Calu3 (cell line): Measurements from ENCODE around the gene RNF213. TPM values are rescaled to one million over a fixed set of nuclear protein-coding genes. Genes with fewer than 3 reads are reported as not detected.

Experiments
- BruUV-seq: library from RNA; stranded (reverse); fragments of 400-500 nt; replicated peaks from 2 replicates; lab custom pipeline; 2021; lab: Mats Ljungman, UMichigan
- CTCF ChIA-PET: fragments of 300-600 bp; sonication (Branson Sonifier 250); formaldehyde crosslinking; loops from one replicate; lab custom pipeline; 2022; ENCODE audit warnings: antibody characterized with exemption; lab: Charles Lee
- DNase-seq: peaks from one replicate; pipeline ENCODE4 v3.0.0; 2022
- H3K27ac Mint-ChIP-seq: one replicate; pipeline ENCODE4 v1.8.0; 2022; ENCODE audit warnings: mixed read lengths; ENCODE audit not compliant: unreplicated experiment
- H3K27me3 Mint-ChIP-seq: one replicate; pipeline ENCODE4 v1.8.0; 2022; ENCODE audit warnings: mixed read lengths; ENCODE audit not compliant: unreplicated experiment
- H3K36me3 Mint-ChIP-seq: one replicate; pipeline ENCODE4 v1.8.0; 2022; ENCODE audit warnings: mild to moderate bottlenecking, moderate library complexity, mixed read lengths; ENCODE audit not compliant: insufficient read depth, unreplicated experiment
- H3K4me1 Mint-ChIP-seq: one replicate; pipeline ENCODE4 v1.8.0; 2022; ENCODE audit warnings: mild to moderate bottlenecking, low read depth, mixed read lengths; ENCODE audit not compliant: unreplicated experiment
- H3K4me3 Mint-ChIP-seq: one replicate; pipeline ENCODE4 v1.8.0; 2022; ENCODE audit warnings: mild to moderate bottlenecking, low read depth, moderate library complexity, mixed read lengths; ENCODE audit not compliant: unreplicated experiment
- H3K9me3 Mint-ChIP-seq: one replicate; pipeline ENCODE4 v1.8.0; 2022; ENCODE audit warnings: low read depth, mixed read lengths; ENCODE audit not compliant: unreplicated experiment
- CTCF ChIP-seq: fragments of 200-600 bp; IDR thresholded peaks from one replicate; pipeline ENCODE4 v1.8.0; 2022; ENCODE audit warnings: antibody characterized with exemption; ENCODE audit not compliant: unreplicated experiment
- intact Hi-C: fragments of 100-400 bp; cut with micrococcal nuclease; formaldehyde crosslinking; loops from one replicate; pipeline ENCODE4 v1.10.0; 2022; ENCODE audit not compliant: unreplicated experiment
- total RNA-seq: library from RNA; stranded (reverse); gene quantifications from 2 replicates; pipeline ENCODE4 v1.2.3, GENCODE V29; 2022

The RNF213 gene
- total RNA-seq, 1 experiment from 2014 or later = 221 TPM

- Mint-ChIP-seq H3K4me1 (no peaks in the 10 kb centered on the region), H3K27me3 (no peaks in the 10 kb centered on the region), H3K36me3 (peaks cover 69% of the 10 kb centered on the region), H3K9me3 (no peaks in the 10 kb centered on the region), H3K4me3 (no peak overlapping the region), H3K27ac (no peak overlapping the region)
- DNase-seq = no peak
- TF ChIP-seq CTCF = no peak
- no TSS peak for BruUV-seq
- intact Hi-C loops = no loop called here
- CTCF ChIA-PET = no interaction called here
These were observed 57.5 kb downstream of the RNF213 start for GRCh38 chr17:80318166-80318565.

GRCh38 chr17:80319262-80319998 is 58.8 kb downstream of the RNF213 start:
- Mint-ChIP-seq H3K27me3 (no peaks in the 10 kb centered on the region), H3K4me1 (no peaks in the 10 kb centered on the region), H3K27ac (no peak overlapping the region), H3K9me3 (no peaks in the 10 kb centered on the region), H3K36me3 (peaks cover 78% of the 10 kb centered on the region), H3K4me3 (no peak overlapping the region)
- TF ChIP-seq CTCF = no peak
- CTCF ChIA-PET = interaction anchor here (1.0 kb wide), 1 partner anchor 13 kb away, joined by 3 read pairs; no protein-coding TSS in a partner anchor
- intact Hi-C loops = no loop called here
- DNase-seq = no peak
- BruUV-seq = TSS peak; percentile 14

DNA sequence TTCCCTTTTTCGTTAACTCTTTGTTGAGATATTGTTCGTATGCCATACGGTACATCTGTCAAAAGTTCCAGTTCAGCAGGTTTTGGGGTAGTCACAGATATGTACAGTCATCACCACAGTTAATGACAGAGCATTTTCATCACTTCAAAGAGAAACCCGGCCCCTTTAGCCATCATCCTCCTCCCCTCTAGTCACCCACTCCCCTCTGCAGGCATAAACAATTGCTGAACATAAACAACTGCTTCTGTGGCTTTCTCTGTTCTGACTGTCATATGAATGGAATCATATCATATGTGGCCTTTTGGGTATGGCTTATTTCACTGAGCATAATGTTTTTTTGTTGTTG is 59.3 kb downstream of the RNF213 start:
- intact Hi-C loops = no loop called here
- no peak for TF ChIP-seq CTCF
- Mint-ChIP-seq H3K4me3 (no peak overlapping the region), H3K27me3 (no peaks in the 10 kb centered on the region), H3K9me3 (no peaks in the 10 kb centered on the region), H3K36me3 (peaks cover 83% of the 10 kb centered on the region), H3K27ac (no peak overlapping the region), H3K4me1 (no peaks in the 10 kb centered on the region)
- CTCF ChIA-PET = interaction anchor here (1.0 kb wide), 1 partner anchor 13 kb away, joined by 3 read pairs; no protein-coding TSS in a partner anchor
- DNase-seq = no peak
- no TSS peak for BruUV-seq

GRCh38 chr17:80320496-80320895 is 59.8 kb downstream of the RNF213 start:
- peaks cover 88% of the 10 kb centered on the region for H3K36me3 Mint-ChIP-seq

More at GRCh38 chr17:80320496-80320895, 59.8 kb downstream of the RNF213 start:
- no TSS peak for BruUV-seq
- no peak for TF ChIP-seq CTCF
- no peak for DNase-seq
- CTCF ChIA-PET = interaction anchor here (1.0 kb wide), 1 partner anchor 14 kb away, joined by 3 read pairs; no protein-coding TSS in a partner anchor
- Mint-ChIP-seq H3K27ac (no peak overlapping the region), H3K4me3 (no peak overlapping the region), H3K9me3 (no peaks in the 10 kb centered on the region), H3K4me1 (no peaks in the 10 kb centered on the region), H3K27me3 (no peaks in the 10 kb centered on the region)
- intact Hi-C loops = no loop called here
